Natural killer cell (primary cell): ENCODE measurements around the gene IL1RAPL2. TPM values are rescaled to one million over a fixed set of nuclear protein-coding genes. Genes with fewer than 3 reads are reported as not detected.

Source experiments
- ATAC-seq, 3 donors: fragments of 150-1000 bp in 2 of 3; fragments of 200-7000 bp in 1 of 3; cut with Tn5 transposase; 1 replicate in 1 of 3; 2 replicates in 2 of 3; pipeline ENCODE4 v1.10.0; 2021; ENCODE audit warnings: mild to moderate bottlenecking in 2 of 3, moderate library complexity in 2 of 3
- DNase-seq, 2 donors: peaks; one replicate each; pipeline versions ENCODE4 v3.0.0 to v3.0.0-alpha.2; 2013 to 2021; ENCODE audit warnings: mixed read lengths in 1 of 2
- H3K27ac ChIP-seq: one replicate; pipeline ENCODE4 v1.5.1; 2013; ENCODE audit warnings: mild to moderate bottlenecking, low read length
- H3K27me3 ChIP-seq: one replicate; pipeline ENCODE4 v1.6.1; 2013; ENCODE audit warnings: low read length; ENCODE audit not compliant: control insufficient read depth, insufficient read depth
- H3K36me3 ChIP-seq: one replicate; pipeline ENCODE4 v1.6.1; 2013; ENCODE audit warnings: low read length; ENCODE audit not compliant: control insufficient read depth, insufficient read depth
- H3K4me1 ChIP-seq: one replicate; pipeline ENCODE4 v1.6.1; 2013; ENCODE audit warnings: low read length; ENCODE audit not compliant: control insufficient read depth, insufficient read depth
- H3K4me3 ChIP-seq: one replicate; pipeline ENCODE4 v1.5.1; 2013; ENCODE audit warnings: low read length
- H3K9me3 ChIP-seq: one replicate; pipeline ENCODE4 v1.6.1; 2013; ENCODE audit warnings: low read length; ENCODE audit not compliant: control insufficient read depth, insufficient read depth
- H3K27ac Mint-ChIP-seq, 2 donors: one replicate each; pipeline ENCODE4 v1.8.0; 2022; ENCODE audit warnings: mild to moderate bottlenecking in 2 of 2, mixed read lengths in 2 of 2, moderate library complexity in 1 of 2
- H3K27me3 Mint-ChIP-seq, 2 donors: one replicate each; pipeline ENCODE4 v1.8.0; 2022; ENCODE audit warnings: low read depth in 2 of 2, mixed read lengths in 2 of 2
- H3K36me3 Mint-ChIP-seq: one replicate; pipeline ENCODE4 v1.8.0; 2022; ENCODE audit warnings: mixed read lengths
- H3K4me1 Mint-ChIP-seq, 2 donors: one replicate each; pipeline ENCODE4 v1.8.0; 2022; ENCODE audit warnings: mixed read lengths in 2 of 2
- H3K4me3 Mint-ChIP-seq: one replicate; pipeline ENCODE4 v1.8.0; 2022; ENCODE audit warnings: mild to moderate bottlenecking, moderate library complexity, mixed read lengths
- H3K9me3 Mint-ChIP-seq, 2 donors: one replicate each; pipeline ENCODE4 v1.8.0; 2022; ENCODE audit warnings: mixed read lengths in 2 of 2
- CTCF ChIP-seq: fragments of 200-600 bp; IDR thresholded peaks from one replicate; pipeline ENCODE4 v1.8.0; 2022; ENCODE audit warnings: antibody characterized with exemption
- WGBS: methylation state at CpG from one replicate; pipeline ENCODE4 v1.1.7; 2013; ENCODE audit warnings: missing lambda C conversion rate; ENCODE audit not compliant: insufficient coverage; 5-methylcytosine and 5-hydroxymethylcytosine counted together
- intact Hi-C: fragments of 100-400 bp; cut with micrococcal nuclease; formaldehyde crosslinking; loops from one replicate; pipeline ENCODE4 v1.14.2; 2022
- total RNA-seq, 4 donors: library from RNA; stranded (reverse); fragments of 120-200 nt in 1 of 4; gene quantifications; one replicate each; pipeline versions ENCODE4 v1.2.3 to v1.2.4, GENCODE V29; 2013 to 2022

The IL1RAPL2 gene
- total RNA-seq, 3 donors from 2014 or later (not counting 1 experiment from before 2014, with no cell fraction given) = not detected

- no peaks in the 10 kb centered on the region for H3K4me1 ChIP-seq
- Mint-ChIP-seq H3K27me3 (no peaks in the 10 kb centered on the region), H3K4me1 (no peaks in the 10 kb centered on the region), H3K36me3 (no peaks in the 10 kb centered on the region), H3K9me3 (peaks cover 0 to 9% of the 10 kb centered on the region in 2 donors), H3K27ac (no peak overlapping the region), H3K4me3 (no peak overlapping the region)
- H3K9me3 ChIP-seq = peaks cover 5% of the 10 kb centered on the region
- ATAC-seq (no peak), DNase-seq (no peak)
- H3K36me3 ChIP-seq = no peaks in the 10 kb centered on the region
- no peaks in the 10 kb centered on the region for H3K27me3 ChIP-seq
- intact Hi-C loops = no loop called here
- no peak overlapping the region for H3K4me3 ChIP-seq
- no peak for TF ChIP-seq CTCF
- no peak overlapping the region for H3K27ac ChIP-seq
- 90% methylated on average over 2 of the region's 2 CpGs for WGBS
Observed at GRCh38 chrX:105263171-105263570, 697.2 kb downstream of the IL1RAPL2 start.

- Histone ChIP-seq H3K4me3 (no peak overlapping the region), H3K9me3 (peaks cover 5% of the 10 kb centered on the region), H3K36me3 (no peaks in the 10 kb centered on the region), H3K27ac (no peak overlapping the region), H3K4me1 (no peaks in the 10 kb centered on the region), H3K27me3 (no peaks in the 10 kb centered on the region)
- 100% methylated on average over 1 of the region's 1 CpG for WGBS
- DNase-seq = no peak
- Mint-ChIP-seq H3K9me3 (peaks cover 0 to 4% of the 10 kb centered on the region in 2 donors), H3K27ac (no peak overlapping the region), H3K4me3 (no peak overlapping the region), H3K27me3 (no peaks in the 10 kb centered on the region), H3K36me3 (no peaks in the 10 kb centered on the region), H3K4me1 (no peaks in the 10 kb centered on the region)
- no peak for ATAC-seq
- intact Hi-C loops = no loop called here
- no peak for TF ChIP-seq CTCF
Observed at GRCh38 chrX:105263801-105264200, 697.8 kb downstream of the IL1RAPL2 start.

- Mint-ChIP-seq H3K27me3 (no peaks in the 10 kb centered on the region), H3K27ac (no peak overlapping the region), H3K9me3 (peaks cover 0 to 3% of the 10 kb centered on the region in 2 donors), H3K4me3 (no peak overlapping the region), H3K4me1 (no peaks in the 10 kb centered on the region), H3K36me3 (no peaks in the 10 kb centered on the region)
- TF ChIP-seq CTCF = no peak
- ATAC-seq (no peak), DNase-seq (no peak)
- 100% methylated on average over 1 of the region's 3 CpGs for WGBS
- no peaks in the 10 kb centered on the region for H3K27me3 ChIP-seq
- no peak overlapping the region for H3K27ac ChIP-seq
- H3K9me3 ChIP-seq = peaks cover 4% of the 10 kb centered on the region
- H3K36me3 ChIP-seq = no peaks in the 10 kb centered on the region
- no peak overlapping the region for H3K4me3 ChIP-seq
- intact Hi-C loops = no loop called here
- no peaks in the 10 kb centered on the region for H3K4me1 ChIP-seq
Observed at GRCh38 chrX:105265093-105265492, 699.1 kb downstream of the IL1RAPL2 start.

GRCh38 chrX:105266456-105266855 lies 700.5 kb downstream of the IL1RAPL2 start:
- H3K9me3 Mint-ChIP-seq = peaks cover 0 to under 1% of the 10 kb centered on the region in 2 donors
- intact Hi-C loops = no loop called here
- no peak overlapping the region for H3K4me3 Mint-ChIP-seq
- H3K4me3 ChIP-seq = no peak overlapping the region
- H3K4me1 ChIP-seq = no peaks in the 10 kb centered on the region
- no peaks in the 10 kb centered on the region for H3K27me3 Mint-ChIP-seq
- no peaks in the 10 kb centered on the region for H3K36me3 Mint-ChIP-seq
- H3K9me3 ChIP-seq = no peaks in the 10 kb centered on the region
- H3K4me1 Mint-ChIP-seq = no peaks in the 10 kb centered on the region
- ATAC-seq (no peak), DNase-seq (no peak)
- H3K27me3 ChIP-seq = no peaks in the 10 kb centered on the region
- no peak overlapping the region for H3K27ac Mint-ChIP-seq
- no CpG with 5 or more reads among the region's 1 CpG for WGBS
- H3K36me3 ChIP-seq = no peaks in the 10 kb centered on the region
- no peak overlapping the region for H3K27ac ChIP-seq
- TF ChIP-seq CTCF = no peak
